ENCODE data around the gene TRAIP. TPM values are rescaled to one million over a fixed set of nuclear protein-coding genes. Genes with fewer than 3 reads are reported as not detected.
"Not testable (repeated sequence)": the region's sequence is repeated elsewhere in the genome, so short reads cannot be mapped to it uniquely, and the experiment has no call there.

Gene TRAIP
- total RNA-seq, 2 experiments from 2014 or later = 23.0 to 23.6 TPM

- H3K4me1 Mint-ChIP-seq = peaks cover 2% of the 10 kb centered on the region
- DNase-seq = no peak
- no peaks in the 10 kb centered on the region for H3K9me3 Mint-ChIP-seq
- H3K27me3 Mint-ChIP-seq = peaks cover 36% of the 10 kb centered on the region
- H3K4me3 Mint-ChIP-seq = no peak overlapping the region
- no peak overlapping the region for H3K27ac Mint-ChIP-seq
- no peaks in the 10 kb centered on the region for H3K36me3 Mint-ChIP-seq
Observed at GRCh38 chr3:49864505-49864904, 8.1 kb upstream of the TRAIP start.

GRCh38 chr3:49859576-49860305, 3.4 kb upstream of the TRAIP start:
- peaks cover 1% of the 10 kb centered on the region for H3K36me3 Mint-ChIP-seq
- peaks cover under 1% of the 10 kb centered on the region for H3K27me3 Mint-ChIP-seq
- no peak for DNase-seq
- peaks cover 9% of the 10 kb centered on the region for H3K4me1 Mint-ChIP-seq
- no peaks in the 10 kb centered on the region for H3K9me3 Mint-ChIP-seq
- no peak overlapping the region for H3K27ac Mint-ChIP-seq
- no peak overlapping the region for H3K4me3 Mint-ChIP-seq

- Mint-ChIP-seq H3K36me3 (peaks cover 3% of the 10 kb centered on the region), H3K4me3 (peak overlapping the region; percentile 93), H3K4me1 (peaks cover 11% of the 10 kb centered on the region), H3K27ac (no peak overlapping the region), H3K27me3 (no peaks in the 10 kb centered on the region), H3K9me3 (no peaks in the 10 kb centered on the region)
- DNase-seq = no peak
Observed at GRCh38 chr3:49855662-49856061, 702 bp downstream of the TRAIP start.

- peaks cover 14% of the 10 kb centered on the region for H3K36me3 Mint-ChIP-seq
Observed at GRCh38 chr3:49845694-49846093, 10.7 kb downstream of the TRAIP start.

GRCh38 chr3:49844464-49845183, 11.7 kb downstream of the TRAIP start:
- no peak for DNase-seq
- H3K4me1 Mint-ChIP-seq = peaks cover 2% of the 10 kb centered on the region
- no peaks in the 10 kb centered on the region for H3K9me3 Mint-ChIP-seq
- no peak overlapping the region for H3K27ac Mint-ChIP-seq
- no peak overlapping the region for H3K4me3 Mint-ChIP-seq
- H3K36me3 Mint-ChIP-seq = peaks cover 11% of the 10 kb centered on the region
- no peaks in the 10 kb centered on the region for H3K27me3 Mint-ChIP-seq

More at GRCh38 chr3:49845694-49846093, 10.7 kb downstream of the TRAIP start:
- Mint-ChIP-seq H3K4me1 (peaks cover 2% of the 10 kb centered on the region), H3K27me3 (no peaks in the 10 kb centered on the region), H3K4me3 (no peak overlapping the region), H3K27ac (no peak overlapping the region), H3K9me3 (no peaks in the 10 kb centered on the region)
- no peak for DNase-seq

GRCh38 chr3:49842843-49843517, 13.4 kb downstream of the TRAIP start:
- no peak overlapping the region for H3K4me3 Mint-ChIP-seq
- no peak for DNase-seq
- H3K36me3 Mint-ChIP-seq = peaks cover 12% of the 10 kb centered on the region
- H3K4me1 Mint-ChIP-seq = peaks cover 2% of the 10 kb centered on the region
- no peak overlapping the region for H3K27ac Mint-ChIP-seq
- H3K9me3 Mint-ChIP-seq = no peaks in the 10 kb centered on the region
- H3K27me3 Mint-ChIP-seq = no peaks in the 10 kb centered on the region

GRCh38 chr3:49841806-49842205, 14.6 kb downstream of the TRAIP start:
- no peak overlapping the region for H3K4me3 Mint-ChIP-seq
- H3K36me3 Mint-ChIP-seq = peaks cover 4% of the 10 kb centered on the region
- no peaks in the 10 kb centered on the region for H3K9me3 Mint-ChIP-seq
- DNase-seq = no peak
- H3K4me1 Mint-ChIP-seq = peaks cover 2% of the 10 kb centered on the region
- H3K27ac Mint-ChIP-seq = no peak overlapping the region
- H3K27me3 Mint-ChIP-seq = no peaks in the 10 kb centered on the region

- H3K36me3 Mint-ChIP-seq = peaks cover 6% of the 10 kb centered on the region
- no peak overlapping the region for H3K4me3 Mint-ChIP-seq
- H3K9me3 Mint-ChIP-seq = no peaks in the 10 kb centered on the region
- no peak overlapping the region for H3K27ac Mint-ChIP-seq
- H3K27me3 Mint-ChIP-seq = no peaks in the 10 kb centered on the region
- H3K4me1 Mint-ChIP-seq = peaks cover 2% of the 10 kb centered on the region
- DNase-seq = peak; percentile 14
Observed at GRCh38 chr3:49841126-49841696, 15.2 kb downstream of the TRAIP start.

GRCh38 chr3:49840388-49840787, 16.0 kb downstream of the TRAIP start:
- H3K27ac Mint-ChIP-seq = no peak overlapping the region
- no peak for DNase-seq
- H3K9me3 Mint-ChIP-seq = no peaks in the 10 kb centered on the region
- peaks cover 4% of the 10 kb centered on the region for H3K36me3 Mint-ChIP-seq
- H3K27me3 Mint-ChIP-seq = no peaks in the 10 kb centered on the region
- no peak overlapping the region for H3K4me3 Mint-ChIP-seq
- peaks cover 2% of the 10 kb centered on the region for H3K4me1 Mint-ChIP-seq

GRCh38 chr3:49839193-49839809, 17.1 kb downstream of the TRAIP start:
- peak; percentile 74 for DNase-seq
- H3K4me3 Mint-ChIP-seq = no peak overlapping the region
- H3K36me3 Mint-ChIP-seq = peaks cover 7% of the 10 kb centered on the region
- H3K27me3 Mint-ChIP-seq = no peaks in the 10 kb centered on the region
- no peak overlapping the region for H3K27ac Mint-ChIP-seq
- no peaks in the 10 kb centered on the region for H3K9me3 Mint-ChIP-seq
- H3K4me1 Mint-ChIP-seq = peaks cover 2% of the 10 kb centered on the region

GRCh38 chr3:49831341-49831740, 25.0 kb downstream of the TRAIP start:
- no peaks in the 10 kb centered on the region for H3K9me3 Mint-ChIP-seq
- H3K36me3 Mint-ChIP-seq = peaks cover 16% of the 10 kb centered on the region
- no peak for DNase-seq
- no peak overlapping the region for H3K4me3 Mint-ChIP-seq
- no peaks in the 10 kb centered on the region for H3K27me3 Mint-ChIP-seq
- H3K4me1 Mint-ChIP-seq = no peaks in the 10 kb centered on the region
- no peak overlapping the region for H3K27ac Mint-ChIP-seq

GRCh38 chr3:49826016-49826415, 30.3 kb downstream of the TRAIP start:
- H3K9me3 Mint-ChIP-seq = no peaks in the 10 kb centered on the region
- DNase-seq = no peak
- no peak overlapping the region for H3K27ac Mint-ChIP-seq
- no peaks in the 10 kb centered on the region for H3K27me3 Mint-ChIP-seq
- peaks cover 5% of the 10 kb centered on the region for H3K36me3 Mint-ChIP-seq
- no peak overlapping the region for H3K4me3 Mint-ChIP-seq
- H3K4me1 Mint-ChIP-seq = no peaks in the 10 kb centered on the region

- not testable (repeated sequence) for H3K36me3 Mint-ChIP-seq, H3K4me1 Mint-ChIP-seq, H3K4me3 Mint-ChIP-seq, DNase-seq, H3K27me3 Mint-ChIP-seq, H3K27ac Mint-ChIP-seq, H3K9me3 Mint-ChIP-seq
Observed at GRCh38 chr3:49823131-49823530, 33.2 kb downstream of the TRAIP start.

GRCh38 chr3:49813497-49814174, 42.7 kb downstream of the TRAIP start, which contains the start of gene UBA7:
TSS of gene UBA7 (minus strand) at chr3:49813953. CDS start at chr3:49813787, 166 bp downstream.
- Mint-ChIP-seq H3K27me3 (no peaks in the 10 kb centered on the region), H3K4me1 (peaks cover 30% of the 10 kb centered on the region), H3K27ac (peak within 1 kb of the TSS; percentile 93), H3K4me3 (peak within 1 kb of the TSS; percentile 90), H3K9me3 (no peaks in the 10 kb centered on the region), H3K36me3 (peaks cover 6% of the 10 kb centered on the region)
- DNase-seq = peak; percentile 48
